Fibroblast of skin of left biceps (primary cell): ENCODE results near the gene MCAT.
A peak's percentile ranks its signal among the peaks of the same experiment; 100 is the strongest.
"Not testable (repeated sequence)": the region's sequence is repeated elsewhere in the genome, so short reads cannot be mapped to it uniquely, and the experiment has no call there.

Source experiments
- DNase-seq, 2 experiments: peaks; one replicate each; pipeline ENCODE4 v3.0.0-alpha.2; 2013; ENCODE audit warnings: low read depth in 2 of 2

MCAT gene

DNA sequence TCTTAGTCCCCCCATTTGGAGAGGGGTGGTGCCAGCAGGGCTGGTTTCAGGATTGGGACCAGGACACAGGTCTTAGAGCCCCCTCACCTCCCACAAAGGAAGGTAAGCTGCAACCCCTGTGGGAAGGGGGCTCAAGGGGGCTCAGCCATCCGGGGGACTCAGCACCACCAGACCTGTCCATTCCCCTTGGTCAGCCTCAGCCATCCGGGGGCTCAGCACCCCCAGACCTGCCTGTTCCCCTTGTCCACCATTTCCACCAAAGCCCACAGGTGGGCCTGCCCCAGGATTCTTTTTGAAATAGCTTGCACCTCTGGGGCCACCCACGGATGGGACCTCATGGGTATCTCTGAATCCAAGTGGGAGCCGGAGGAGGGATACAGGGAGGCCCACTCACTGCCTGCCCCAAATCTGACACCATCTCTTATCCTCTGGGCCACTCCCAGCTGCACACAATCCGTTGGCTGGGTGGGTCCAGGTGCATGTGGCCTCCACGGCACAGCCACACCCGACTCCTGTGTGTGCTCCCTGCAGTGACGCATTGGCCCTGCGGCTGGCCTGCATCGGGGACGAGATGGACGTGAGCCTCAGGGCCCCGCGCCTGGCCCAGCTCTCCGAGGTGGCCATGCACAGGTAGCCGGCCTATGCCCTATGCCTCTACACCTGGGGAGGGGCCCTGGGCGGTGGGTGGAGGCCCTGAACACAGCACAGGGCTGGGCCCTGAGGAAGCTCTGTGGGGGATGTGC is 15.9 kb downstream of the MCAT start:
- no peak for DNase-seq

DNA sequence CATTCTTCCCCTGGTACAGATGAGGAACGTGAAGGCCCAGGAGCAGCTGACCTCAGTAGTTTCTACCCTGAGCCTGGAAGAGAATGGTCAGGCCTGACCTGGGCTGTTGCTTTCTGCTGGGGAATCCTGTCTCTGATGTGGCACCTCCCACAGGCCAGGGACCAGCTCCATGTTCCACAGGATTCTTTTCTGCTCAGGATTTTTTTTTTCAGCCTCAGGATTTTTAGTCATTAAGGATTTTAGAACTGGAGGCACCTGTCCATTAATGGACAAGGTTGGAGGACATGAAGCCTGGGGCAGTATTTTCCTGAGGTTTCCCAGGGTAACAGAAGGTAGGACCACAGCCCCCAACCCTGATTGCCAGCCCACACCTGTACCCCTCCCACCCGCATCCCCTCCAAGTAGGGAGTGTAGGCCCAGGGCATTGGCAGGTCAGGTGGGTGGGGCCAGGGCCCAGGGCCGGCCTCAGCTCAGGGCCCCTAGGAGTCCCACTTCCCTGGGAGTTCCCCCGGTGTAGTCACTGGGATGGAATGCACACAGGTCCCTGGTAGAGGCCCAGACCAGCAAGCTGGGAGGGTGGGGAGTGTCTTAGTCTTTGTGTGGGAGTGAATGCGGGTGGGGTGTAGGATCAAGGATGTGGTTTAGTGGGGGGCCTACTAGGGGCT is 16.6 kb downstream of the MCAT start:
- DNase-seq, result peak; percentile 29 to 31

DNA sequence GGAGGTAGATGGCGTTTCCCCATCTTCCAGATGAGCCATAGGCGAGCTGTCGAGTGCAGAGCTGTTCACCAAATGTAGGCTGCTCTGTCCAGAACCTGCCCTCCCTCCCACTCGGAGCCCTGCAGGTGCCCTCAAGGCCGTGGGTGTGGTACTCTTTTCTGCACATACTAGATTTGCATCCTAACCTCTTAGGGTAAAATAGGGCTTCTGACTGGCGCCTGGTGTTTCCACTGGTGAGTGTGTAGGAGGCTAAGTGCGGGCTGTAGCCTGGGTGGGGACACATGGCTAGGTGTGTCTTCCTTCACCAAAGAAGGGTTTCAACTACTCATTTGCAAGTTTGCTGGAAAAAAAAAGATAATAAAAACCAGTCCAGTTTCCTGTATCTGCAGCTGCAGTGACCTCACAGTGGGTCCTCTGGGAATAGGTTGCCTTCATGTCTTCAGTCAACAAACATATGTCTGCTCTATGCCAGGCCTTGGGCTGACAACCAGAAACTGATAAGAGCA is 24.2 kb downstream of the MCAT start:
- DNase-seq, result no peak

DNA sequence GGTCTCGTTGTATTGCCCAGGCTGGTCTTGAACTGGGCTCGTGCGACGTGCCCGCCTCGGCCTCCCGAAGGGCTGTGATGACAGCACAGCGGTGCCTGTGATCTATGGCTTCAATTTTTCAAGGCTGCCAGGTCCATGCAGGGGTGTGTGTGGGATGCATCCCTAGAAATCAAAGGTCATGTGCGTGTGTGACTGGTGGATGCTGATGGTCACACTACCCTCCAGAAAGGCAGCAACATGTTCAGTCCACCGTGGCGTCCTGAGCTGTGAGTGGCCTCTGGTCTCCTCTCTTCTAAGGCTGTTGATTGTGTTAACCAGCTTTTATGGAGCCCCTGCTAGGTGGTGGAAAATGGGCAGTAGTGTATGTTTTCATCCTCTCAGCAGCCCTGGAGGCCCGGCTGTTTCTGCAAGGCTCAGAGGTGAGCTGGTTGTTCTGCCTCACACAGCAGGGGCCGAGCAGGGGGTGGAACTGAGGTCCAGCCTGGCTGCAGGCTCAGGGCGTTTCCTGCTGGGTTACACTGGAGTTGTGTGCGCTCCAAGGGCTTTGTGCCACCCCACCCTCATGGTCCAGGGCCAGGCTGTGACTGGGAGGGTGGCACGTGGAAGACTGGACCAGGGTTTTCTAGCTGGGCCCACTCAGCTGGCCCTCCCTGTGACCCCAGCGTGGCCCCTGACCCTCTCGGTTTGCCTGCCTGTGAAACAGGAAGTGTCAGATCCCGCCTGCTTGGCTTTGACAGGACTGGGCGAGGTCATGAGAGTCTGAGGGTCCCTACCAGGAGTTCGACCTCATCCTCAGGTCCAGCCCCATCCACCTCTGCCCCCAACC is 25.0 kb downstream of the MCAT start:
- DNase-seq, result no peak

DNA sequence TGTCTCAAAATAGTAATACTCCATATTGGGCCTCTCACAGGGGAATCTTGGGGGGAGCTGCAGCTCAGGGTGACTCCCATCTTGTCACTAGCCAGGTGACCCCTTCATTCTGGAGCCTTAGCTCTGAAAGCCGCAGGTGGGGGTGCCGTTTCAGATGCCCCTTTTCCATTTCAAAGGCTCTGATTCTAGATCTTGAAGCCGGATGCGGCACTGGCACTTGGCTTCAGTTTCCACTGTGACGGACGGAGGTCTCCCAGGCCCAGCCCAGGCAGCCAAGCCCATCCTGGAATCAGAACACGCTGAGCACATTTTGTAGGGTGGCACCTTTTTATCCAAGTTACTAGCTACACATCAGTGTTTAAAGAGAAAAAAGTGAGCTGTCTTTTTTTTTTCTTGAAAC is 26.3 kb downstream of the MCAT start:
- no peak for DNase-seq

DNA sequence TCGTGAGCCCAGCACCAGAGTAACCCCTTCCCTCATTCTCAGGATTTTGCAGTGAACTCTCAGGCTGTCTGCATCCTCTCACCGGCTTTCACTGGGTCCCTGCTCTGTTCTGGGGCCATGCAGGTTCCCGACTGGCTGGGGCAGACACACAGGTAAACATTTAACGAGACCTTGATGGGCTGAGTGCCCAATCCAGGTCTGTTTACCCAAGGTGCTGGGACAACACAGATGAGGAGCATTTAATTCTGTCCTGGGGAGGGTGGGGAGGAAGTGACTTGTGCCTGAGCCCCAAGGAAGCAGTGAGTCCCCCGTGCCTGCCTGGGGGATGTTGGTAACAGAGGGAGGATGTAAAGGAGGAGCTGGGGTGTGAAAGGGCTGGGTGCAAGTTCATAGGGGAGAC is 28.2 kb downstream of the MCAT start:
- no peak for DNase-seq

DNA sequence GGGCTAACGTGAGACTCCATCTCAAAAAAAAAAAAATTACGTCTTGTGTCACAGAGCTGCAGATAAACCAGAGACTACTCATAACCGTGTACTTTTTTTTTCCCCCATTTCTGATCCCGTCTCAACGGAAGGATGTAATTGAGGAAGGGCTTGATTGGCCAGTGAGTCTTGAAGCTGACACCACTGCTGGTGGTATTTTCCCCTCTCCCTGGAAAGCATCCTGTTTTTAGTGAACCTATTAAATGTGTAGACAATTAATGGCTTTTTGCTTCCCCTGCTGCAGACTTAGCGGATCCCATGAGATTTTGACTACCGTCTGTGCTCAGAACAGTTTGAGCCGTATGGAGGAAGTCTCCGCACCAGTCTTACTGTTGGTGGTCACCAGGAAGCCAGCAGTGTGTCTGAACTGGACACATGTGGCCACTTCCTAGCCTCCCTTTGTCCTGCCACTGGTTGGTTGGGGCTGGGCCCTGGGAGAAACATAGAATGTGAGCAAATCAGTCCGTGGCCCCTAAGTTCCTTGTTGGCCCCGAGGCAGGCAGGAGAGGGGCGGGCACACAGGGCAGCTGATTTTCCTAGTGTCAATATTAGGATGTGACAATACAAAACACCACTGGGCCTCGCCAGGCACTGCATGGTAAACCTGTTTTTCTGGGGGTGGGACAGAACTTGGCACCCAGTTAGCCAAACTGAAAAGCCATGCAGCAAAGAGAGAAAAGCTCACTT is 29.5 kb downstream of the MCAT start:
- DNase-seq, result no peak

DNA sequence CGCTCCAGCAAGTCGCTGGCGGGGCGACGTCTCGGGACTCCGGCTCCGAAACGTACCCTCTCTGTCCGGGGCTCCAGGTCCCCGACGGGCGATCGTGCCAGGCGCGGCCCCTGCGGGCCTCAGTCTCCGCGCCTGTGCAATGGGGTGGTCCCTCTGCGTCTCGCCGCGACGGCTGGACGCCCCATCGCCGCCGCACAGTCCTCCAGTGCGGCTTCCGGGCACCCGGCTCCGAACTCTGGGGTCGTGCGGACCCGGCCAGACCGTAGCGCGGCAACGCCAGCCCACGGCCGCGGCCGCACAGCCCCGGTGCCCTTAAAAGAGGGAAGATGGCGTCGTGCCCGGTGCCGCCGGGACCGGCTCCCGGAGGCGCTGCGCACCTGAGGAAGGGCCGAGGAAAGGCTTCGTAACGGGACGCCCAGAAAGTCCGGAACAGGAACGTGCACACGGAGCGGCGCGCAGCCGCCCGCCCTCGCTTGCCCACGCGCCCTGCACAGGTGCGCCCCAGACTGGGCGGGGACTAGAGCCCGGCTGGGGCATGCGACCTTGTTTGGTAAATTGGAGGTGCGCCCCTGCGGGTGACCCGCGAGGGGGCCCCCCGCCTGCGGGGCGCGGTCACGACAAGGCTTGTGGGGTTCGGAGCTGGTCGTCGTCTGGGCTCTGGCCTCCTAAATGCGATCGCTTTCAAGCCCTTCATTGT is 32.1 kb downstream of the MCAT start:
- DNase-seq, result no peak

DNA sequence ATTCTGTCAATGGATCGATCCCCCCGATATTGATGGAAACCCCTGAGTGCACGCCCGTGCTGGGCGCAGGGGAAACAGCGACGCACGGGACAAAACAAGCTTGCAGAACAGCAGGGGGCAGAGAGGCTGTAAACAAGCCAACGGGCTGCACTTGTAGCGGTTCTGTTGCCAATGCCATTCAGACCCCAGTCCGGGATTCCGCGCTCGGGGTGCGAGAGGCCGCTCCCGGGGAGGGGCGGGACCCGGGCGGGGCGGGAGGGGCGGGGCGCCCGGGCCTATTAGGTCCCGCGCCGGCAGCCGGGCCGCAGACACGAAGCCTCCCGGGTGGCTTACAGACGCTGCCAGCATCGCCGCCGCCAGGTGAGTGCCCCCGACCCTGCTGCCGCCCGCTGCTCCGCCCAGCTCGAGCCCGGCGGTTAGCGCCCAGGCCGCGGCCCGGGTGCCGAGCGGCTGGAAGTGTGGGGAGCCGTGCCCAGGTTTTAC is 32.7 kb downstream of the MCAT start, which contains the start of gene BIK:
Gene BIK, plus strand, starts transcription at position 307 of the 483 bp plus-strand sequence. CDS start 13,273 bp downstream, outside the sequence.
- no peak for DNase-seq

DNA sequence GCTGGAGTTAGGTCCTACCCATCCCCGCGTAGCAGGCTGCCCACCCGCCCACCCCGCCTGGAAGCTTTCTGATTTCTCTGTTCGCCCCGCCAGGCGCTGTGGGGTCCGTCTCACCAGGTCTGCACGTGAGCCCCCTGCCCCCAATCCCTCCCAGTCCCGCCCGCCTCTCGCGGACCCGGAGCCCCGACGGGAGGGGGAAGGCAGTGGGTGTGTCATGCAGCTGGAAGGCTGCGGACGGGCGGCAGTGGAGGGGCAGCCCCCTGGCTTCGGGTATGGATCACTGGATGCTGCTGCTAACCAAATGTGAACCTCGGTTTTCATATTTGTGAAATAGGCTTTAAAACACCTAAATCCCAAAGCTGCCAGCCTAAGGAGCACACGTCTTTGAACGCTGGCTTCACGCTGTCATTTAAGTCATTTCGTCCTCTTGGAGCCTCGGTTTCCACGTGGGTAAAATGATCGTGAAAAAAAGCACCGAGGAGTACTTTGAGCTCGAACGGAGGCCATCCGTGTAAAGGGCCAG is 33.2 kb downstream of the MCAT start:
- DNase-seq, result no peak

DNA sequence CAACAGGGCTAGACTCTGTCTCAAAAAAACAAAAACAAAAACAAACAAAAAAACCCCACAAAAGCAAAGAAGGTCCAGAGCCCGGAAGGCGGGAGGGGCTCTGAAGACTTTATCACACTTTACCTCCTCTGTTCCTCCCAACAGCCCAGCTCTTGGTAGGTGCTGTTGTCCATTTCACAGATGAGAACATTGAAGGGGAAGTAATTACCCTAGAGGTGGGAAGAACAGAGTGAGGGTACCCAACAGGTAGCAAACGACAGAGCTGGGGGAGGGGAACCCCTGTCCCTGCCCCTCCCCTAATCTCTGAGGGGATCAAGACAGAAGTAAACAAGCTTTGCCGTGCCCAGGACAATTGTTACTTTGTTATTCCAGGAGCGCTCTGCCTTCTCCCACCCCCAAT is 33.7 kb downstream of the MCAT start:
- no peak for DNase-seq

DNA sequence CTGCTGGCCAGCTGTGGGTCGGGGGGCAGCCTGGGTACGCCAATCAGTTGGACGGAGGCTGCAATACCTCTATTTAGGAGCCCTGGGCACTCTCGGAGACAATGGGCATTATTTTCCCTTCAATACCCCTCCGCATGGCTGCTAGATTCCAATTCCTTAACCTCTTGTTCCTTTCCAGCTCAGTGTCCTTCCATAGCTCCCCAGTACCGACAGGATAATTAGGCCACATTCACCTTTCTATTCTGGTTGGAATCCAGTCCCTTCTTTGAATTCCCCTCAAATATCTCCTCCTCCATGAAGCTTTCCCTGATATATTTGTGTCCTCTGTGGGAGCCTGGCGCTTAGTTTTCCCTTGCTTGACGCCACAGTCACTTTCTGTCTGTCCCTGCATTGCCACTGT is 36.9 kb downstream of the MCAT start:
- DNase-seq, result no peak

DNA sequence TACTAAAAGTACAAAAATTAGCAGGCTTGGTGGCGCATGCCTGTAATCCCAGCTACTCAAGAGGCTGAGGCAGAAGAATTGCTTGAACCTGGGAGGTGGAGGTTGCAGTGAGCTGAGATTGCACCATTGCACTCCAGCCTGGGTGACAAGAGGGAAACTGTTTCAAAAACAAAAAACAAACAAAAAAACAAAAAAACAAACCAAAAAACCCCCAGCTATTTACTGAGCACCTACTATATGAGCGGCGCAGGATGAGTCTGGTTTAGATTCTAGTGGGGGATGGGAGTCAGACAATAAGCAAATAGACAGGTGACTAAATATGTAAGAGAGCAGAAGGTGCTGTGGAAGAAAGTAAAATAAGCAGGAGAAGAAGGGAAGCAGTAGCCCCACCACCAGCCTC is 38.2 kb downstream of the MCAT start:
- not testable (repeated sequence) for DNase-seq

DNA sequence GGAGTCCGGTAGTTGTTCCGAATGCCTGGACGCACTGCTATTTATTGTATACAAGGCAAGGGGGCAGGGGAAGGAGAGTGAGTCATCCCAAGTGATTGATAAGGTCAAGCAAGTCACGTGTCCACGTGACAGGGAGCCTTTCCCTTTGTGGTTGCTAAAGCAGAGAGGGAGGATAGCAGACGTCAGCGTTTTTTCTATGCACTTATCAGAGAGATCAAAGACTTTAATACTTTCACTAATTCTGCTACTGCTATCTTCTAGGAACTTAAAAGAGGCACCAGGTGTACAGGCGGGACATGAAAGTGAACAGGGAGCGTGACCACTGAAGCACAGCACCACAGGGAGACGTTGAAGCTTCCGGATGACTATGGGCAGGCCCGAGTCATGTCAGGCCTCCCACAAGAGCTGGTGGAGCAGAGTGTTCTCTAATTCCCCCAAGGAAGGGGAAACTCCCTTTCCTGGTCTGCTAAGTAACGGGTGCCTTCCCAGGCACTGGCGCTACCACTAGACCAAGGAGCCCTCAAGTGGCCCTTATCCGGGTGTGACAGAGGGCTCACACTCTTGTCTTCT is 39.1 kb downstream of the MCAT start:
- DNase-seq, result not testable (repeated sequence)

DNA sequence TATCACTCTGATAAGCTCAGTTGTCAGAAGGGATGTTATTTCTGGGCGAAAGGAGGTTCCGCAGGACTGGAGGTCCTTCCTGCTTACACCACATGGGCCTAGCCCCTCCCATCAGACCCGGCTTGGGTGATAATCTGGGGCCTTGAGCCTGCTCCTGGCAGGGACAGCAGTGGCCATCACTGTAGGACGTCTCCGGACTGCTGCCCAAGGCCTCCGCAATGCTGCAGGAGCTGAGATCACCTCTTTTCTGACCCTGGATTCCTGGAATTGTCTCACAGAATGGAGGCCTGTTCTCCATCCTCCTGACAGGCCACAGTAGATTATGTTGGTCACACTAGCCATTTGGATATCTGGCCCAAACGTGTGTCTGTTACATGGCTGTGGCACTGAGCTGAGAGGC is 41.9 kb downstream of the MCAT start:
- no peak for DNase-seq

DNA sequence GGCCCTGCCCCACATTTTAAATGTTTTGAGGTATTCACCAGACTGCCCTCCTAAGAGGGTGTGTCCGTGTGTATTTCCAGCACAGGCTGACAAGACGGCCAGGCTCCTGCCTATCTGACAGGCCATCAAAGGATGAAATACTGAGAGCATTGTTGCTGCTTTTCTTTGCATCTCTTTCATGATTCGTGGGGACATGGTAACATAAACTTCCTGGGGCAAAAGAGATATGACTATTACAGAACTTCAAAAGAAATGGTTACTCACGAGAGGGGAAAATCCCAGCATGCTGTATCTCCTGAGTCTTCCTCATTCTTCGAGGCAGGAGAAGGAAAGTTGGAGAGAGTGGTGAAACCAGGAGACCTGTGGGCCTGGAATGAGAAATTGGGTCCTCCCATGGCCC is 43.0 kb downstream of the MCAT start:
- no peak for DNase-seq

DNA sequence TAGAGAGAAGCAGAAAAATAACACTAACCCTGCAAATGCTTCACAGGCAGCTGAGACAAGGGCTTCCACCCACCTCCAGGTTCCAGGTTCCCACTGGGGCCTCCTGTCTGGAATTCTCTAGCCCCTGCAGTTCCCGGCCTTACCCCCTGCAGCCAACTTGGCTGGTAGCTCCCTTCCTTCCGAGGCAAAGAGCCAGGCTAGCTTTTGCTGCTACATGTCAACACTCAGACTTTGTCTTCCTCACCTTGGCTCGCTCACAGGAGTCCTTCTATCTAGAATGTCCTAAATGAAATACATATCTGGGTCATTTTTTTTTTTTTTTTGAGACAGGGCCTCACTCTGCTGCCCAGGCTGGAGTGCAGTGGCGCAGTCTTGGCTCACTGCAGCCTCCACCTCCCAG is 44.1 kb downstream of the MCAT start:
- DNase-seq, result no peak

DNA sequence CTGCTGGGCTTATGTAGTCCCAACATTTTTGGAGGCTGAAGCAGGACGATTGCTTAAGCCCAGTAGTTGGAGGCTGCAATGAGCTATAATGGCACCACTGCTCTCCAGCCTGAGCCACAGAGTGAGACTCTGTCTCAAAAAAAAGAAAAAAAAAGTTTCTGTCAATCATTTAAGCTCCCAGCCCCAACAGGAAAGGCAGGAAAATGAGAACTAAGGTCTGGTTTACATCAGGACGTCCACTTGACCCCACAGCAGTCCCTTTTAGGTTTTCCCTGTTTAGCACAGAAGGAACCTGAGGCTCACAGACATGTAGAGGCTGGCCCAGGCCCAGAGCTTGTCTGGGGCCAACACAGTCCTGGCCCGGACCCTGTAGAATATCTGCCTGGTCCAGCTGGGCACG is 44.8 kb downstream of the MCAT start:
- no peak for DNase-seq

DNA sequence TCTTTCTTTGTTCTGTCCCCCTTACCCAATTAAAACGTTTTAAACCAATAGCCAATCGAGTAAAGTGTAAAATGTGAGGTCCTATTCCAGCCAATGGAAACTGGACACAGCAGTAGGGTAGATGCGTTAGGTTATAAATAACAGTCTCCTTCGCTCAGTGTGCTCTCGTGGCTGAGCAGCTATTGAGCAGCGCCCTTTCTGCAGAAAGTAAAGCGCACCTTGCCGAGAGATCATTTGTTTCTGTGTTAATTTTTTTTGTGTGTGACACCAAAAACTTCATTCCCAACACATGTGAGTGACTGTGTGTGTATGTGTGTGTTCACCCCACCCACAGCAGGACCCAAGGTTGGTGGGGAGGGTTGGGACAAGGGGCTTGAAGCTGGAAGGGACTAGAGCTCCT is 46.8 kb downstream of the MCAT start:
- no peak for DNase-seq

DNA sequence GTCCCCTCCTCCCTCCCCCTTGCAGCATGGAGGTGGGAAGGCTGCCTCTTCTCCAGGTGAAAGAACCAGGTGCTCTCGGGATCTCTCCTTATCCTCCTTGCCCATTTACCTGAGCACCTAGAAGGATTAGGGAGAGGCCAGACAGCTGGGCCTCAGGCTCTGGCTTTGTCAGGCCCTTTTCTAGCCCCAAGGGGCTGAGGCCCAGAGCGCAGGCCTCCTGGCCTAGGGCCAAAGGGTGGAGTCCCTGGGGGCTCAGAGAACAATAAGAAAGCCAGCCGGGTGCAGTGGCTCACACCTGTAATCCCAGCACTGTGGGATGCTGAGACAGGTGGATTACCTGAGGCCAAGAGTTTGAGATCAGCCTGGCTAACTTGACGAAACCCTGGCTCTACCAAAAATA is 48.6 kb downstream of the MCAT start:
- DNase-seq, result no peak
